Measurements from ENCODE around the gene ZFAND2A. TPM values are rescaled to one million over a fixed set of nuclear protein-coding genes. Genes with fewer than 3 reads are reported as not detected.

ZFAND2A gene
- total RNA-seq, 1 experiment from 2014 or later: 19.1 TPM

- TF ChIP-seq EGR1 (IDR thresholded peaks at IDR 0.05; ENCODE audit: low read depth): no peak
- no peak for TF ChIP-seq CBX3 (IDR thresholded peaks at IDR 0.05; ENCODE audit: low read depth)
- TF ChIP-seq FOSL1 (IDR thresholded peaks at IDR 0.05; ENCODE audit: low read depth): no peak
- no peak for TF ChIP-seq ELF1 (IDR thresholded peaks at IDR 0.05; ENCODE audit: borderline replicate concordance, low read depth)
- no peak for TF ChIP-seq CEBPB (IDR thresholded peaks at IDR 0.05; ENCODE audit: low read depth)
- TF ChIP-seq RAD21 (IDR thresholded peaks at IDR 0.05; ENCODE audit: low read depth): no peak
- no peak for TF ChIP-seq REST (IDR thresholded peaks at IDR 0.05; ENCODE audit: low read depth)
- BruUV-seq (replicated peaks): no TSS peak
- H3K36me3 ChIP-seq (ENCODE audit: control insufficient read depth in 1 of 2, insufficient read depth in 2 of 2, low read length in 2 of 2): no peaks in the 10 kb centered on the region
- CTCF ChIA-PET: interaction anchor here (0.6 to 2.5 kb wide), 4 partner anchors 37 to 182 kb away, joined by 3 to 18 read pairs (median 4); a partner anchor contains a TSS
- RAD21 ChIA-PET (ENCODE audit: low non-redundant PET in 1 of 2, low total read pairs in 2 of 2, uncharacterized antibody in 2 of 2, unreplicated experiment in 2 of 2): no interaction called here
- no peaks in the 10 kb centered on the region for H3K9me2 ChIP-seq (ENCODE audit: insufficient read depth)
- peaks cover 10 to 18% of the 10 kb centered on the region in 2 experiments for H3K4me1 ChIP-seq (ENCODE audit: control insufficient read depth in 1 of 2, insufficient read depth in 2 of 2, low read length in 2 of 2)
- peaks cover 0 to 3% of the 10 kb centered on the region in 2 experiments; a peak in 1 of 4 replicates for H3K9me3 ChIP-seq (ENCODE audit: control insufficient read depth in 1 of 2, insufficient read depth in 1 of 2, low read depth in 1 of 2, low read length in 2 of 2)
- H3K27ac ChIP-seq (ENCODE audit: low read depth, low read length): no peak overlapping the region; the same call in 1 of the 2 replicates
- POLR2A ChIA-PET: no interaction called here
- H2AFZ ChIP-seq (ENCODE audit: low read depth, low read length, poor library complexity, severe bottlenecking): no peak overlapping the region
- no peak for ATAC-seq
- no peak overlapping the region for H3K4me3 ChIP-seq (replicated peaks in 1 of 2; ENCODE audit: low read depth in 1 of 2, low read length in 2 of 2)
- no peaks in the 10 kb centered on the region for H3K27me3 ChIP-seq (ENCODE audit: insufficient read depth, low read length)
- peak overlapping the region; percentile 63; the same call in 1 of the 2 replicates for H3K9ac ChIP-seq (ENCODE audit: low read length)
- no peak for DNase-seq (ENCODE audit: low read depth, low spot score)
- H4K20me1 ChIP-seq (ENCODE audit: insufficient read depth): no peaks in the 10 kb centered on the region
- intact Hi-C loops (cut with micrococcal nuclease): no loop called here
- no peaks in the 10 kb centered on the region for H3K79me2 ChIP-seq (ENCODE audit: insufficient read depth, low read length)
- H3K4me2 ChIP-seq (ENCODE audit: low read length): peak overlapping the region; percentile 93; the same call in 1 of the 2 replicates
Observed at GRCh38 chr7:1174881-1175596, 15.0 kb upstream of the ZFAND2A start.

Measured in HCT116 (cell line).